Measurements from ENCODE around the gene GUCY1A1.
A peak's percentile ranks its signal among the peaks of the same experiment; 100 is the strongest.

Gene GUCY1A1

GRCh38 chr4:155659176-155659575 lies 7.5 kb upstream of the GUCY1A1 start:
- TF ChIP-seq ZFX (IDR thresholded peaks at IDR 0.05): no peak
- TF ChIP-seq, protein P1, sequence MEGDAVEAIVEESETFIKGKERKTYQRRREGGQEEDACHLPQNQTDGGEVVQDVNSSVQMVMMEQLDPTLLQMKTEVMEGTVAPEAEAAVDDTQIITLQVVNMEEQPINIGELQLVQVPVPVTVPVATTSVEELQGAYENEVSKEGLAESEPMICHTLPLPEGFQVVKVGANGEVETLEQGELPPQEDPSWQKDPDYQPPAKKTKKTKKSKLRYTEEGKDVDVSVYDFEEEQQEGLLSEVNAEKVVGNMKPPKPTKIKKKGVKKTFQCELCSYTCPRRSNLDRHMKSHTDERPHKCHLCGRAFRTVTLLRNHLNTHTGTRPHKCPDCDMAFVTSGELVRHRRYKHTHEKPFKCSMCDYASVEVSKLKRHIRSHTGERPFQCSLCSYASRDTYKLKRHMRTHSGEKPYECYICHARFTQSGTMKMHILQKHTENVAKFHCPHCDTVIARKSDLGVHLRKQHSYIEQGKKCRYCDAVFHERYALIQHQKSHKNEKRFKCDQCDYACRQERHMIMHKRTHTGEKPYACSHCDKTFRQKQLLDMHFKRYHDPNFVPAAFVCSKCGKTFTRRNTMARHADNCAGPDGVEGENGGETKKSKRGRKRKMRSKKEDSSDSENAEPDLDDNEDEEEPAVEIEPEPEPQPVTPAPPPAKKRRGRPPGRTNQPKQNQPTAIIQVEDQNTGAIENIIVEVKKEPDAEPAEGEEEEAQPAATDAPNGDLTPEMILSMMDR (conservative IDR thresholded peaks at IDR 0.05): no peak

GRCh38 chr4:155660436-155660835 lies 6.2 kb upstream of the GUCY1A1 start:
- TF ChIP-seq ZFX (IDR thresholded peaks at IDR 0.05): no peak
- TF ChIP-seq, protein P1 (conservative IDR thresholded peaks at IDR 0.05): no peak
- no peak overlapping the region for H3K27ac ChIP-seq

More at GRCh38 chr4:155659176-155659575, 7.5 kb upstream of the GUCY1A1 start:
- no peak overlapping the region for H3K27ac ChIP-seq

DNA sequence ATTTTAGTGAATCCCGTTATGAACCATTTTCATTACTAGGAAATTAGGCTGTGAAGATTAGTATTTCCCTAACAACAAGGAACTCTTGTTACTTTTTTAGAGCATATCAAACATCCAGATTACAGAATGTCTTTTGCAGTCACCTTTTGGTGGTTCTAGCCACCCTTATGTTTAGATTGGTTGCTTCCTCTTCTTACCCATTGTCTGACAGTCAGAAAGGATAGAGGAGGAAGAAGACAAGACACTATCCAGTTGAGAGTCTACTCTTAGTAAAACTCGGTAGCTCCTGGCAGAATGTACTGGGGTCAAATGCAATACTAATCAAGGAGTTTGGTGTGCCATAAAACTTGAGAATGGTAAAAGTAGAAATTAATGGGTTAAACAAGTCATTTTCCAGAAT lies 1.6 kb upstream of the GUCY1A1 start:
- TF ChIP-seq, protein P1 (conservative IDR thresholded peaks at IDR 0.05): no peak
- TF ChIP-seq ZFX (IDR thresholded peaks at IDR 0.05): no peak
- no peak overlapping the region for H3K27ac ChIP-seq

DNA sequence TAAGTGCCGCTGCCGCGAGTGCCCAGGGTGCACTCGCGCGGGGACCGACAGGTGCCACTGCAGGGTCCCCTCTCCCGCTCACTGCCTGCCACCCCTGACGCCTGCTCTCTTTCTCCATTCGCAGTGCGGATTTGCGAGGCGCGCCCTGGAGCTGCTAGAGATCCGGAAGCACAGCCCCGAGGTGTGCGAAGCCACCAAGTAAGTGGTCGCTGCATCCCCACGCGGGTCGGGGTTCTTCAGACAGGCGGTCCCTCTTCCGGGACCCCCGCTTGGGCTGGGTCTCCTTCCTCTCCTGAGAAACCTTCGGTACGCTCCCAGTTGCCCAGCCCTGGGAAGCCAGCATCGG lies 547 bp downstream of the GUCY1A1 start:
- TF ChIP-seq, protein P1 (conservative IDR thresholded peaks at IDR 0.05): no peak
- TF ChIP-seq ZFX (IDR thresholded peaks at IDR 0.05): no peak
- H3K27ac ChIP-seq: peak overlapping the region; percentile 95

- H3K27ac ChIP-seq: peak overlapping the region; percentile 95
These were observed 1.2 kb downstream of the GUCY1A1 start for GRCh38 chr4:155667568-155668511.

GRCh38 chr4:155668707-155669220 lies 2.1 kb downstream of the GUCY1A1 start:
- no peak for TF ChIP-seq ZFX (IDR thresholded peaks at IDR 0.05)
- TF ChIP-seq, protein P1 (conservative IDR thresholded peaks at IDR 0.05): no peak
- H3K27ac ChIP-seq: no peak overlapping the region

More at GRCh38 chr4:155667568-155668511, 1.2 kb downstream of the GUCY1A1 start:
- peak; percentile 91 for TF ChIP-seq ZFX (IDR thresholded peaks at IDR 0.05)
- TF ChIP-seq, protein P1 (conservative IDR thresholded peaks at IDR 0.05): no peak

DNA sequence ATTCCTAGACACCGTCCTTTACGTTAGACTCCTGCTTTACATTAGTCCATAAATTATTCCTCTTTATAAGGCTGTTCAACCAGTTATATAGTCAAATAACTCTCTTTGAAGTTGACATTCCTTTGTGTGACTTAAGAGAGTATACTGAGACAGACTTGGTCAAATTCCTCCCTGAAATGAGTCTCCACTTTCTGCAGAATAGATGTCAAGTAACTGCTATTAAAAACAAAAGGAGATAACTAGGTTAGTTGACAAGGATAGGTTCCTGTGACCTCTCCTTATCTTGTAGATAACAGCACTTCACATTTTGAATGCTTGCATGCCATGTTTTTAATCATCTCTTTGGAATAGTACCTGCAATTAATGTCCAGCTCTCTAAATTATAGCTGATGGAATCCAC lies 5.7 kb downstream of the GUCY1A1 start:
- no peak for TF ChIP-seq ZFX (IDR thresholded peaks at IDR 0.05)
- TF ChIP-seq, protein P1 (conservative IDR thresholded peaks at IDR 0.05): no peak
- no peak overlapping the region for H3K27ac ChIP-seq
